Ectodermal cell (in vitro differentiated cells): ENCODE results near the gene ARSG.

Experiments
- H3K27ac ChIP-seq: 2 replicates; pipeline ENCODE4 v1.7.0; 2013; ENCODE audit warnings: mild to moderate bottlenecking, low read depth, low read length; ENCODE audit not compliant: insufficient read depth, poor library complexity, severe bottlenecking
- H3K27me3 ChIP-seq: 2 replicates; pipeline ENCODE4 v1.7.0; 2013; ENCODE audit warnings: mild to moderate bottlenecking, low read length; ENCODE audit not compliant: insufficient read depth, control insufficient read depth, poor library complexity, severe bottlenecking
- H3K36me3 ChIP-seq: one replicate; pipeline ENCODE4 v1.7.0; 2013; ENCODE audit warnings: low read length; ENCODE audit not compliant: control insufficient read depth, insufficient read depth
- H3K4me1 ChIP-seq: one replicate; pipeline ENCODE4 v1.7.0; 2013; ENCODE audit warnings: low read length; ENCODE audit not compliant: control insufficient read depth, insufficient read depth
- H3K4me3 ChIP-seq: 2 replicates; pipeline ENCODE4 v1.7.0; 2013; ENCODE audit warnings: low read depth, low read length, control low read depth; ENCODE audit not compliant: insufficient read depth
- H3K9me3 ChIP-seq: 2 replicates; pipeline ENCODE4 v1.7.0; 2013; ENCODE audit warnings: mild to moderate bottlenecking, low read length, moderate library complexity; ENCODE audit not compliant: control insufficient read depth
- WGBS, 2 experiments: methylation state at CpG; one replicate each; pipeline ENCODE4 v1.1.7; 2013; ENCODE audit warnings: missing lambda C conversion rate in 2 of 2; 5-methylcytosine and 5-hydroxymethylcytosine counted together

ARSG gene

DNA sequence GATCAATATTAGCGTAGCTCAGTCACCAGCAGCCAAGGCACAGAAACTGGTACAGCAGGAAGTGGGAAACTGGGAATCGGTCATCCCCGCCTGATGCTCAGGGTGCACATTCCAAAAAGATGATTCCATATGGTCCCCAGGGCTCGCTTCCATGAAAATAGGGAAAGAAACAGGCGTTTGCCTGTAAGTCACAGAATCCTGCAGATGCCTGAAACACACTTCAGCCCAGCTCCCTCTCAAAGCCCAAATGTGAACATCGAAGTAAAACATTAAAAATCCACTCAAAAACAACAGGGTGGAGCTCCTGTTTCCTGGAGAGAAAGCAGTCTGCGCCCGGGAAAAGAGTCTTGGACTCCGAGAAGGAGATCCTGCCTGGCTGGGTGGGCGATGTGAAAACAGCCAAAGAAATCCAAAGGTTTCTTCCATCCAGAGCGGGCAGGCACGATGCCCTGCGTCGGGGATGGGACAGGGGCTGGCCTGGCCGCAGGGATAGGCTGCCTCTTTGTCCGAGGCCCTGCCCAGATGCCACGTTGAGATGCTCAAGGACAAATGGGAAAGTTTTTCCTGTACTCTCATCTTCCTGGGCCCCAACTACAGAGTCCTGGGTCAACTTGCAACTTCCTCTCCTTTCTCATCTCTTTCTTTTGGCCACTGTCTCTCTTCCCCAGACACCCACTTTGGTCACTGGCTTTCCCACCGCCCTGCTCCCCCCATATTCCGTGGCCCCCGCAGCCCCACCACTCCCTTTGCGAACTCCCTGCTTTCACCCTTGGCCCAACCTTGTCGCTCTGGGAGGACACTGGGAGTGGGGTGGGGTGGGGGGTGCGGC is 165.3 kb downstream of the ARSG start:
- peaks cover 14% of the 10 kb centered on the region for H3K4me1 ChIP-seq
- no peaks in the 10 kb centered on the region for H3K36me3 ChIP-seq
- H3K9me3 ChIP-seq = no peaks in the 10 kb centered on the region
- peak overlapping the region; percentile 67 for H3K27ac ChIP-seq
- peaks cover 15% of the 10 kb centered on the region for H3K27me3 ChIP-seq
- peak overlapping the region; percentile 60 for H3K4me3 ChIP-seq
- WGBS, 2 experiments = 13 to 15% methylated on average over 20 to 22 of the region's 23 CpGs

GRCh38 chr17:68457168-68457538 is 165.9 kb downstream of the ARSG start, which contains the start of gene WIPI1:
WIPI1 (minus strand) TSS chr17:68457496; CDS start chr17:68457421, 75 bp downstream.
- peak within 1 kb of the TSS; percentile 67 for H3K27ac ChIP-seq
- H3K27me3 ChIP-seq = peaks cover 15% of the 10 kb centered on the region
- H3K36me3 ChIP-seq = no peaks in the 10 kb centered on the region
- no peaks in the 10 kb centered on the region for H3K9me3 ChIP-seq
- WGBS, 2 experiments = 0% methylated on average over 35 to 38 of the region's 39 CpGs
- H3K4me1 ChIP-seq = peaks cover 14% of the 10 kb centered on the region
- peak within 1 kb of the TSS; percentile 60 for H3K4me3 ChIP-seq

- peak overlapping the region; percentile 16 for H3K4me3 ChIP-seq
- 1% methylated on average over 44 to 54 of the region's 54 CpGs for WGBS, 2 experiments
- no peaks in the 10 kb centered on the region for H3K36me3 ChIP-seq
- peaks cover 17% of the 10 kb centered on the region for H3K4me1 ChIP-seq
- no peaks in the 10 kb centered on the region for H3K9me3 ChIP-seq
- H3K27ac ChIP-seq = no peak overlapping the region
- H3K27me3 ChIP-seq = peaks cover 15% of the 10 kb centered on the region
Observed at GRCh38 chr17:68457539-68458259, 166.4 kb downstream of the ARSG start.

DNA sequence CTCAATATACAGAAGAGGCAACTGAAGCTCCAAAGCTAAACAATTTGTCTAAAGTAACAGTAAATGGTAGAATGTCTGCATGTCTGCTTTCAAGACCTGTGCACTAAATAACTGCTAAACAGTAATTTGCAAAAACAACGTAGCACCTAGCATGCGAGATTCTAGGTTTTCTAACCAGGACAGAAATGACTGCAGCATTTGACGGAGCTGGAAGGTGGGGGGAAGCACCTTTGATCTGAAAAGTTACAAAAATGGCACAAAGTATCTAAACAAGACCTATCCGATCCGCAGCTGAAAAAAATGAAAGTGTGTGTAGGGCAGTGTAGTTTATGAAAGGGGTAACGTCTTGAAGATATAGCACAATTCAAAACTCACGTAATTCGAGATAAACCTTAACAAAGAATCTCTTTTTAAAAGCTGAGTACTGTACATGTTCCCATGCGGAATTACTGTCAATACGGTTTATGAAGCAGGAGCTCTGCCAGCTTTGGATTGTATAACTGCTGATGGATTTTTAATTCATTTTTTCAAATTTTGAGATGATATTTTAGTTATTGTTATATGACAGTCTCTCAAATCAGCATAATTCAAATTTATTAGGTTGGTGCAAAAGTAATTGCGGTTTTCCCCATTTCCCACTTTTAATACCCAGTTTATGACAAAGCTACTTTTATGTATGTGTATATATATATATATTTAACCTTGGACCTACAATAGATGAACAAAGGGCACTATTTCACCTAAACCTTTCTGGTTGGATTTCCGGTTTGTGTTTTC is 167.2 kb downstream of the ARSG start:
- Histone ChIP-seq H3K27me3 (peaks cover 15% of the 10 kb centered on the region), H3K4me1 (peaks cover 18% of the 10 kb centered on the region), H3K36me3 (no peaks in the 10 kb centered on the region), H3K9me3 (no peaks in the 10 kb centered on the region), H3K27ac (no peak overlapping the region), H3K4me3 (peak overlapping the region; percentile 16)
- WGBS, 2 experiments = 76 to 77% methylated on average over 10 to 11 of the region's 12 CpGs

DNA sequence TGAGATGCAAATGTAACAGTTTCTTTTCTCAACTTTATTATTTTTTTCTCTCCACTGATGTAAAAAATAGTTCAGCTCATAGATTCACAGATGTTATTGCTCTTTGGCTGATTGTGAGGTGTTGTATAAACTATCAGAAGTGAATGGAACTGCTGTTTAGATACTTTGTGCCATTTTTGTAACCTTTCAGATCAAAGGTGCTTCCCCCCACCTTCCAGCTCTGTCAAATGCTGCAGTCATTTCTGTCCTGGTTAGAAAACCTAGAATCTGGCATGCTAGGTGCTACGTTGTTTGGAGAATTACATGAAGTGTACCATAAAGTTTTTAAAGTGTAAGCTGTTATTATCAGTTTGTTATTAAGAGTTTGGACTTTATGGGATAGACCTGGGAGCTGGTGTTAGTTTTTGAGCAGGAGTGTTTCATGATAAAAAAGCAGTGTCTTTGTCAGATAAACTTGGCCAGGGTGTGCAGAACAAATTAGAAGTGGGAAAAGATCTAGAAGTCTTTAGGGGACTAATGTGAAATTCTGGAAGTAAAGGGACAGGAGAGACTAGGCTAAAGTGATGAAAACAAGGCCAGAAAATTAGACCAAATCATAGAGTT is 167.8 kb downstream of the ARSG start:
- Histone ChIP-seq H3K9me3 (no peaks in the 10 kb centered on the region), H3K4me1 (peaks cover 18% of the 10 kb centered on the region), H3K4me3 (no peak overlapping the region), H3K27ac (no peak overlapping the region), H3K36me3 (no peaks in the 10 kb centered on the region), H3K27me3 (peaks cover 15% of the 10 kb centered on the region)
- 77 to 80% methylated on average over 1 of the region's 1 CpG for WGBS, 2 experiments

DNA sequence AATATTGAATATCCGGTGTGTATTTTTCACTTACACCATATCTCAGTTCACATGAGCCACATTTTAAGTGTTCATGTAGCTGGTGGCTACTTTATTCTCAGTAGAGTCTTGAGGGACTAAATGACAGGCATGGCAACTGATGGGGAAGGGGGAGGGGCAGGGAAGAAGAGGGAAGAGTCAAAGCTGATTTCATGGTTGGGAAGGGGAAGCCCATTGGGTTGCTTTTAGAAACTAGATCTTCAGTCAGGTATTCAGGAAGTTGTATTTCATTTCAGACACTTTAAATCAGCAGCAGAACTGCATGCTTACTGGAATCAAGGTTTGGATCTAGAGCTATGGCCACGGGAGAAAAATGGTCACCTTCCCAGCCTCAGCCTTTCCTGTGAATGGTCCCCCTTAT is 168.9 kb downstream of the ARSG start:
- H3K4me1 ChIP-seq = peaks cover 18% of the 10 kb centered on the region
- no peaks in the 10 kb centered on the region for H3K36me3 ChIP-seq
- no peak overlapping the region for H3K27ac ChIP-seq
- H3K4me3 ChIP-seq = no peak overlapping the region
- H3K9me3 ChIP-seq = no peaks in the 10 kb centered on the region
- peaks cover 15% of the 10 kb centered on the region for H3K27me3 ChIP-seq
- WGBS, 2 experiments = 94 to 96% methylated on average over 1 to 2 of the region's 2 CpGs

- H3K27me3 ChIP-seq = peaks cover 15% of the 10 kb centered on the region
- H3K36me3 ChIP-seq = no peaks in the 10 kb centered on the region
- H3K9me3 ChIP-seq = no peaks in the 10 kb centered on the region
- H3K27ac ChIP-seq = no peak overlapping the region
- no peak overlapping the region for H3K4me3 ChIP-seq
- peaks cover 18% of the 10 kb centered on the region for H3K4me1 ChIP-seq
Observed at GRCh38 chr17:68460715-68461114, 169.4 kb downstream of the ARSG start.

DNA sequence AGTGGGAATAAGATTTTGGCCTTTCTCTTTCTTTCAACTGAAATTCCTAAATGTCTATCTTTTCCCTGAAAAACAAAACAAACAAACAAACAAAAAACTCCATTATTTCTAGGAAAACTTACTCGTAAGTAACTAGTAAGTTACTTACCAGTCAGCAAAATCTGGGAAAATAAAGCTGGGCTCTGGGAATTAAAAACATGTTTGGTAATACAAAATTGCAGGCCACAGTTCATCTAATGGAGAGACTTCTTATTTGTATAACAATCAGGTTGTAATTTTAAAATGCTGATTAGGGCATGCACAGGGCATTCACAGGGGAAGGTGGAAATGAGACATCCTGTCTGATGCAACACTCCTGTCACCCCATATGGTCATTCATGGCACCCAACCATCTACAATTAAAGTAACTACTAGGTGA is 169.8 kb downstream of the ARSG start:
- H3K27ac ChIP-seq = no peak overlapping the region

GRCh38 chr17:68461589-68461988 is 170.3 kb downstream of the ARSG start:
- 53 to 58% methylated on average over 5 of the region's 5 CpGs for WGBS, 2 experiments
- H3K9me3 ChIP-seq = no peaks in the 10 kb centered on the region
- no peaks in the 10 kb centered on the region for H3K36me3 ChIP-seq
- H3K4me1 ChIP-seq = peaks cover 9% of the 10 kb centered on the region
- no peak overlapping the region for H3K27ac ChIP-seq
- no peak overlapping the region for H3K4me3 ChIP-seq
- H3K27me3 ChIP-seq = peaks cover 15% of the 10 kb centered on the region

More for the DNA sequence above, 169.8 kb downstream of the ARSG start:
- no peak overlapping the region for H3K4me3 ChIP-seq
- H3K4me1 ChIP-seq = peaks cover 14% of the 10 kb centered on the region
- H3K36me3 ChIP-seq = no peaks in the 10 kb centered on the region
- peaks cover 15% of the 10 kb centered on the region for H3K27me3 ChIP-seq
- WGBS, 2 experiments = 94 to 100% methylated on average over 1 of the region's 1 CpG
- H3K9me3 ChIP-seq = no peaks in the 10 kb centered on the region
